Keratinocyte (primary cell): ENCODE results near the gene MFSD6.

Source experiments
- CTCF ChIP-seq, 3 experiments: IDR thresholded peaks in 1 of 3; conservative IDR thresholded peaks in 1 of 3; optimal IDR thresholded peaks in 1 of 3; 2 replicates in 2 of 3; 3 replicates in 1 of 3; pipeline versions ENCODE3 to v1.5.1; 2011; ENCODE audit warnings: low read length in 3 of 3, mild to moderate bottlenecking in 3 of 3, moderate library complexity in 2 of 3, control low read depth in 1 of 3, inconsistent platforms in 1 of 3; ENCODE audit not compliant: insufficient read depth in 2 of 3; ENCODE audit errors: extremely low read depth in 1 of 3
- EZH2 ChIP-seq: IDR thresholded peaks from one replicate; pipeline ENCODE4 v1.6.1; 2012; ENCODE audit warnings: inconsistent platforms, mild to moderate bottlenecking, low read length, moderate library complexity

GRCh38 chr2:190396271-190396670 is 11.9 kb upstream of the MFSD6 start:
- TF ChIP-seq CTCF (optimal IDR thresholded peaks at IDR 0.05 in 1 of 3, IDR thresholded peaks at IDR 0.05 in 1 of 3, conservative IDR thresholded peaks at IDR 0.05 in 1 of 3; ENCODE audit: extremely low read depth in 1 of 3, insufficient read depth in 2 of 3, low read length in 3 of 3), result no peak
- no peak for TF ChIP-seq EZH2
